Transverse colon (tissue), 4 donors: Measurements from ENCODE around the gene C2CD4C. TPM values are rescaled to one million over a fixed set of nuclear protein-coding genes. Genes with fewer than 3 reads are reported as not detected.
"Not testable (repeated sequence)": the region's sequence is repeated elsewhere in the genome, so short reads cannot be mapped to it uniquely, and the experiment has no call there.

Experiments used
- DNase-seq: peaks from one replicate; pipeline ENCODE4 v3.0.0-alpha.2; 2019
- H3K27ac ChIP-seq, 4 donors: fragments of 200-600 bp; sonication (generic); 2 replicates each; pipeline ENCODE4 v1.5.1; 2016 to 2018; ENCODE audit warnings: inconsistent platforms in 4 of 4
- H3K27me3 ChIP-seq: fragments of 200-600 bp; sonication (generic); 2 replicates; pipeline ENCODE4 v1.5.1; 2017; ENCODE audit warnings: inconsistent platforms
- H3K36me3 ChIP-seq, 4 donors: fragments of 200-600 bp; sonication (generic); 2 replicates each; pipeline ENCODE4 v1.5.1; 2017 to 2019; ENCODE audit warnings: inconsistent platforms in 4 of 4
- H3K4me1 ChIP-seq, 4 donors: fragments of 200-600 bp; sonication (generic); 2 replicates each; pipeline ENCODE4 v1.5.1; 2017 to 2020; ENCODE audit warnings: inconsistent platforms in 4 of 4
- H3K4me3 ChIP-seq, 4 donors: fragments of 200-600 bp; sonication (generic); 1 replicate in 1 of 4; 2 replicates in 3 of 4; pipeline versions ENCODE4 v1.5.1 to v1.6.1; 2017 to 2019; ENCODE audit warnings: inconsistent platforms in 4 of 4
- H3K9me3 ChIP-seq, 2 donors: fragments of 200-600 bp; sonication (generic); 2 replicates each; pipeline ENCODE4 v1.5.1; 2017 to 2019; ENCODE audit warnings: inconsistent platforms in 2 of 2
- EP300 ChIP-seq: sonication (generic); formaldehyde crosslinking; IDR thresholded peaks from one replicate; pipeline ENCODE4 v1.6.1; 2017; ENCODE audit warnings: antibody characterized with exemption, low read depth
- POLR2A ChIP-seq: fragments of 450-650 bp; IDR thresholded peaks from one replicate; pipeline ENCODE4 v1.6.1; 2016; ENCODE audit warnings: antibody characterized with exemption, mild to moderate bottlenecking, moderate library complexity
- POLR2AphosphoS5 ChIP-seq, 3 donors: sonication (generic); formaldehyde crosslinking; IDR thresholded peaks; one replicate each; pipeline ENCODE4 v1.6.1; 2016; ENCODE audit warnings: antibody characterized with exemption in 3 of 3
- WGBS, 2 donors: methylation state at CpG; one replicate each; pipeline ENCODE4 v1.1.5; 2018; ENCODE audit warnings: low coverage in 1 of 2; 5-methylcytosine and 5-hydroxymethylcytosine counted together
- in situ Hi-C, 4 donors: fragments of 200-750 bp; cut with MboI; loops; one replicate each; pipeline versions ENCODE4 v1.15.0 to v1.15.1; 2017; ENCODE audit warnings: low sequenced_read_pairs in 3 of 4, low pct_ligation_motif_present in 1 of 4, low pct_unique_long_range_greater_than_20kb in 1 of 4
- intact Hi-C: fragments of 100-400 bp; cut with DNase I; formaldehyde crosslinking; loops from one replicate; pipeline ENCODE4 v1.15.1; 2023; ENCODE audit warnings: low total_unique reads
- total RNA-seq, 4 donors: library from RNA; depleted of rRNA; stranded (reverse); fragments of >200 nt; gene quantifications; one replicate each; pipeline ENCODE4 v1.1.0, GENCODE V29; 2016
- TF ChIP-seq, protein P1 (sequence below), 5 experiments: fragments of 200-600 bp in 3 of 5; fragments of 450-650 bp in 2 of 5; sonication (generic) in 3 of 5; IDR thresholded peaks; 1 replicate in 2 of 5; 2 replicates in 3 of 5; pipeline ENCODE4 v1.5.1; 2016 to 2017; ENCODE audit warnings: antibody characterized with exemption in 5 of 5, inconsistent platforms in 3 of 5, mild to moderate bottlenecking in 2 of 5, moderate library complexity in 1 of 5

The C2CD4C gene
- total RNA-seq, 4 donors from 2014 or later: 0.55 to 0.79 TPM; not detected in 2

DNA sequence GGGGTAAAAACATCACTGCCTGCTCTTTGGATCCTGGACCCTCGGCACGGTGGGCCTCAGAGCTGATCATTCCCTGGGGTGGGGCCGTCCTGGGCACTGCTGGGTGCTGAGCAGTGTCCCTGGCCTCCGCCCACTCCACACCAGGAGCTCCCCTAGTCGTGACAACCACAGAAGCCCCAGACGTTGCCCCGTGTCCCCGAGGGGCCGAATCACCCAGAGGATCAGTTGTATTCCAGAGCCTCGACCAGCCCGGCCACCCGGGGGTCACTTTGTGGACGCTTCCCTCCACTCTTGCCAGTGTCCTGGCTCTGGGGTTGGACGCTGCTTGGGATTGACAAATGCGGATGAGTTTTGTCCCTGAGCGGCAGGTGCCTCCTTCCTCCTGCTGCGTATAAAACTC is 10.2 kb downstream of the C2CD4C start:
- intact Hi-C loops: no loop called here
- H3K4me3 ChIP-seq: no peak overlapping the region
- peaks cover 45% of the 10 kb centered on the region for H3K27me3 ChIP-seq
- 68% methylated on average over 17 of the region's 17 CpGs; no CpG with 5 or more reads in 1 of the 2 donors for WGBS, 2 donors
- no peak for TF ChIP-seq EP300
- TF ChIP-seq, protein P1, sequence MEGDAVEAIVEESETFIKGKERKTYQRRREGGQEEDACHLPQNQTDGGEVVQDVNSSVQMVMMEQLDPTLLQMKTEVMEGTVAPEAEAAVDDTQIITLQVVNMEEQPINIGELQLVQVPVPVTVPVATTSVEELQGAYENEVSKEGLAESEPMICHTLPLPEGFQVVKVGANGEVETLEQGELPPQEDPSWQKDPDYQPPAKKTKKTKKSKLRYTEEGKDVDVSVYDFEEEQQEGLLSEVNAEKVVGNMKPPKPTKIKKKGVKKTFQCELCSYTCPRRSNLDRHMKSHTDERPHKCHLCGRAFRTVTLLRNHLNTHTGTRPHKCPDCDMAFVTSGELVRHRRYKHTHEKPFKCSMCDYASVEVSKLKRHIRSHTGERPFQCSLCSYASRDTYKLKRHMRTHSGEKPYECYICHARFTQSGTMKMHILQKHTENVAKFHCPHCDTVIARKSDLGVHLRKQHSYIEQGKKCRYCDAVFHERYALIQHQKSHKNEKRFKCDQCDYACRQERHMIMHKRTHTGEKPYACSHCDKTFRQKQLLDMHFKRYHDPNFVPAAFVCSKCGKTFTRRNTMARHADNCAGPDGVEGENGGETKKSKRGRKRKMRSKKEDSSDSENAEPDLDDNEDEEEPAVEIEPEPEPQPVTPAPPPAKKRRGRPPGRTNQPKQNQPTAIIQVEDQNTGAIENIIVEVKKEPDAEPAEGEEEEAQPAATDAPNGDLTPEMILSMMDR (IDR thresholded peaks at IDR 0.05): no peak
- H3K36me3 ChIP-seq: no peaks in the 10 kb centered on the region
- peaks cover 0 to 7% (median 0%) of the 10 kb centered on the region in 4 donors for H3K4me1 ChIP-seq
- no peak overlapping the region for H3K27ac ChIP-seq
- no peaks in the 10 kb centered on the region for H3K9me3 ChIP-seq
- no peak for DNase-seq
- in situ Hi-C loops: no loop called here

GRCh38 chr19:397941-398706 is 10.8 kb downstream of the C2CD4C start:
- in situ Hi-C loops (no loop called here), intact Hi-C loops (no loop called here)
- Histone ChIP-seq H3K27ac (no peak overlapping the region), H3K4me1 (peaks cover 0 to 7% (median 0%) of the 10 kb centered on the region in 4 donors), H3K4me3 (no peak overlapping the region), H3K9me3 (no peaks in the 10 kb centered on the region), H3K36me3 (no peaks in the 10 kb centered on the region), H3K27me3 (peaks cover 39% of the 10 kb centered on the region)
- TF ChIP-seq POLR2A (no peak), POLR2AphosphoS5 (IDR thresholded peaks at IDR 0.05) (no peak), EP300 (no peak)
- TF ChIP-seq, protein P1 (IDR thresholded peaks at IDR 0.05): no peak
- no peak for DNase-seq
- 91 to 97% methylated on average over 6 to 31 of the region's 31 CpGs for WGBS, 2 donors

- H3K27ac ChIP-seq: no peak overlapping the region
- in situ Hi-C loops (no loop called here), intact Hi-C loops (no loop called here)
- no peak for TF ChIP-seq POLR2AphosphoS5 (IDR thresholded peaks at IDR 0.05)
- TF ChIP-seq, protein P1 (IDR thresholded peaks at IDR 0.05): no peak
- no peak for TF ChIP-seq EP300
- TF ChIP-seq POLR2A: no peak
- 67% methylated on average over 18 of the region's 18 CpGs; no CpG with 5 or more reads in 1 of the 2 donors for WGBS, 2 donors
- H3K4me3 ChIP-seq: no peak overlapping the region
- no peak for DNase-seq
- H3K4me1 ChIP-seq: peaks cover 0 to 7% (median 0%) of the 10 kb centered on the region in 4 donors
- peaks cover 31% of the 10 kb centered on the region for H3K27me3 ChIP-seq
- no peaks in the 10 kb centered on the region for H3K36me3 ChIP-seq
- H3K9me3 ChIP-seq: no peaks in the 10 kb centered on the region
Observed at GRCh38 chr19:397321-397720, 11.6 kb downstream of the C2CD4C start.

DNA sequence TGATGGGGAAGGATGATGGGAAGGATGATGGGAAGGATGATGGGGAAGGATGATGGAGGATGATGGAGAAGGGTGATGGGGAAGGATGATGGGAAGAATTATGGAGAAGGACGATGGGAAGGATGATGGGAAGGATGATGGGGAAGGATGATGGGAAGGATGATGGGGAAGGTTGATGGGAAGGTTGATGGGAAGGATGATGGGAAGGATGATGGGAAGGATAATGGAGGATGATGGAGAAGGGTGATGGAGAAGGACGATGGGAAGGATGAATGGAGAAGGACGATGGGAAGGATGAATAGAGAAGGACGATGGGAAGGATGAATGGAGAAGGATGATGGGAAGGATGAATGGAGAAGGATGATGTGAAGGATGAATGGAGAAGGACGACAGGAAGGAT is 13.5 kb downstream of the C2CD4C start:
- in situ Hi-C loops: no loop called here
- intact Hi-C loops: no loop called here
- Histone ChIP-seq H3K27ac (no peak overlapping the region), H3K4me3 (no peak overlapping the region), H3K9me3 (no peaks in the 10 kb centered on the region), H3K27me3 (peaks cover 16% of the 10 kb centered on the region), H3K4me1 (no peaks in the 10 kb centered on the region), H3K36me3 (no peaks in the 10 kb centered on the region)
- TF ChIP-seq EP300 (no peak), POLR2AphosphoS5 (IDR thresholded peaks at IDR 0.05) (no peak)
- DNase-seq: no peak
- 86 to 87% methylated on average over 5 of the region's 5 CpGs for WGBS, 2 donors

DNA sequence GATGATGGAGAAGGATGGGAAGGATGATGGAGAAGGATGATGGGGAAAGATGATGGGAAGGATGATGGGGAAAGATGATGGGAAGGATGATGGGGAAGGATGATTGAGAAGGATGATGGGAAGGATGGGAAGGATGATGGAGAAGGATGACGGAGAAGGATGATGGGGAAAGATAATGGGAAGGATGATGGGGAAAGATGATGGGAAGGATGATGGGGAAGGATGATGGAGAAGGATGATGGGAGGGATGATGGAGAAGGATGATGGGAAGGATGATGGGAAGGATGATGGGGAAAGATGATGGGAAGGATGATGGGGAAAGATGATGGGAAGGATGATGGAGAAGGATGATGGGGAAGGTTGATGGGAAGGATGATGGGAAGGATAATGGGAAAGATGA is 14.1 kb downstream of the C2CD4C start:
- H3K4me3 ChIP-seq, H3K27ac ChIP-seq, H3K4me1 ChIP-seq, DNase-seq, in situ Hi-C loops, H3K9me3 ChIP-seq, intact Hi-C loops, H3K36me3 ChIP-seq: not testable (repeated sequence)
- peaks cover 17% of the 10 kb centered on the region for H3K27me3 ChIP-seq
- 64 to 90% methylated on average over 1 of the region's 1 CpG for WGBS, 2 donors

- H3K4me3 ChIP-seq, DNase-seq, intact Hi-C loops: not testable (repeated sequence)
Observed at GRCh38 chr19:393560-393959, 15.4 kb downstream of the C2CD4C start.

More at GRCh38 chr19:393560-393959, 15.4 kb downstream of the C2CD4C start:
- H3K9me3 ChIP-seq, H3K27ac ChIP-seq, H3K36me3 ChIP-seq, in situ Hi-C loops, H3K4me1 ChIP-seq: not testable (repeated sequence)
- H3K27me3 ChIP-seq: peaks cover 14% of the 10 kb centered on the region
